Inferior parietal cortex (tissue), 1 donor: Measurements from ENCODE around the gene ARFGEF3.
"Not testable (repeated sequence)": the region's sequence is repeated elsewhere in the genome, so short reads cannot be mapped to it uniquely, and the experiment has no call there.

Source experiments
- DNase-seq: peaks from one replicate; pipeline ENCODE4 v3.0.0-alpha.2; 2016; ENCODE audit errors: extremely low spot score

Gene ARFGEF3

DNA sequence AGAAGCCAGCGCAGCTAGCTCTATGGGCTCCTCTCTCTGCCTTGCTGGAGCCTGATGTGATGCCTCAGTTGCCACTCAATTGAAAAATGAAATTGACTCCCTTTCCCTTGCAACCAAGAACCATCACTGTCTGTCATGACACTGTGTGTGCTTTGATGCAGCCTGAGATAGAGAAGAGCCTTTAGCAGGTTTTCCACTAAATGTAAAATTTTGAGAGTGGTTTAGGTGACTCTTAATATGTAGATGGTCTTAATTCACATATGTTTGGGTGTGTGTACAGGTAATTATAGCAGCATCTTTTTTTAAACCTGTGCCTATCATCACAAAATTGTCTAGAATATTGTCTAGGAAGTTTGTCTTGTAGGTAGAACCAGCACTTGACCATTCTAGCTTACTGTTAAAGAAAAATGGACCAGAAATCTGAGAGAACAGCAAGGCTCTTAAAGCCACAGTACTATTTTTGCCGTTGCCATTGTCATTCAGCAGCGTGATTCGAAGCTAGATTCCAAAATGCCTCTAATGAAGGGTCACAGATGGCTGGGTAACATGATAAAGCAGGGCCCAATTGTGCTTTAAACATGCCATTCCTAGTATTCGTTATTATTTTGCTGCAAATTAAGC is 1.3 kb downstream of the ARFGEF3 start:
- DNase-seq, result no peak

DNA sequence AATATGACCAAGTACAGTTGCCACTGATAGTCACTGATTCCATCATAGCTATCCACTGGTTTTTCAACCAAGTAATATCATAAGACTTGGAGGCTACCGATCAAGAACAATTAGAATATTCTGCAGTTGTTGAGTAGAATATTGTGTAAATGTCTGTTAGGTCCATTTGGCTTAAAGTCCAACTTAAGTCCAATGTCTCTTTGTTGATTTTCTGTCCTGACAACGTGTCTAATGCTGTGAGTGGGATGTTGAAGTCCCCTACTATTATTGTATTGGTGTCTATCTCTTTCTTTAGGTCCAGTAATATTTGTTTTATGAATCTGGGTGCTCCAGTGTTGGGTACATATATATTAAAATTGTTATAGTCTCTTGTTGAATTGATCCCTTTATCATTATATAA is 13.9 kb downstream of the ARFGEF3 start:
- no peak for DNase-seq

DNA sequence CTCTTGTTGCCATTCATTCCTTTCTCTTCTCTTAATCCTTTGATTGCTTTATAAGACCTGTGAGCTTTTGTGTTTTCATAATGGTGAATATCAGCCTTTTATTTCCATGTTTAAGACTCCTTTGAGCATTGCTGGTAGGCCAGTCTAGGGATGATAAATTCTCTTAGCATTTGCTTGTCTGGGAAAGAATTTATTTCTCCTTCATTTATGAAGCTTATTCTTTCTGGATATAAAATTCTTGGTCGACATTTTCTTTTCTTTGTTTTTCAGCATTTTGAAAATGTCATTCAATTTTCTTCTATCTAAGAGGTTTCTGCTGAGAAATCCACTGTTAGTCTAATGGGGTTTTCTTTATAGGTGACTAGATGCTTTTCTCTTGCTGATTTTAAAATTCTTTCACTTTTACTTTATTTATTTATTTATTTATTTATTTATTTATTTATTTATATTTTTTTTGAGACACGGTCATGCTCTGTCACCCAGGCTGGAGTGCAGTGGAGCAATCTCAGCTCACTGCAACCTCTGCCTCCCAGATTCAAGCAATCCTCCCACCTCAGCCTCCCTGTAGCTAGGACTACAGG is 15.0 kb downstream of the ARFGEF3 start:
- no peak for DNase-seq

DNA sequence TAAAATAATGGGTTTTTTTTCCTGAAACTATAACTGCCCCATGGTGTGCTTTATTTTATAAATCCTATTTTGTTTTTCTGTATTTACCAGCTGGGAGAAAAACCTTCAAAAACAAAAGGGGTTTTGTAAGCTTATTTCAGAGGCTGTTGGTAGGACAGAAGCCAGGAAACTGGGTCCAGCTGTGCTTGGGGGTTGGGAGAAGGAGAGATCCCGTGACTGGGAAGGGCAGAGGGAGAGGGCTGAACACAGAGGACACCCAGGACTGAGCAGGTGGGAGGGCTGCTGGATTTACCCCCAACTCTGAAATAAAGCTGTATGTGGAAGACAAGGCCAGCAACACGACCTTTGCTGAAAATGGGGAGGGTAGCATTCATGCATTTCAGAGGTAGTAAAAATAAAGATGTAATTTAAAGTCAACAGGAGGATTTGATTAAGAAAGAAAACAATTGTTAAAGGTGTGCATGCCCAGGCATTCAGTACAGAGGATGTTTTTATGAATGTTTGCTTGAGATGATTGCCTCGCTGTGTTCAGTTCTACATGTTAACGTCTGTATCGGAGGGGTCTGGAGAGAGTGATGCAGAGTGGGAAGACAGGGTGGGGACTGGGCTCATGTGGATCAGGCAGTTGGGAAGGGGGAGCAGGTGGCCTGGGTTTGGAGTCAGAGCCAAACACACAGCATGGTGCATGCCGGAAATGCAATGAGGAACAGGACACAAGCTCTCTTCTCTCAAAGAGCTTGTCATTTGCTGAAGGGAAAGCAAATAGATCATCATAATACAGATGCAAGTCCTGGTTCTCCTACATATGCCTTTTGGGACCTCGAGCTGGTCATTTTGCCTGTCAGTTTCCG is 21.4 kb downstream of the ARFGEF3 start:
- peak; percentile 88 for DNase-seq

DNA sequence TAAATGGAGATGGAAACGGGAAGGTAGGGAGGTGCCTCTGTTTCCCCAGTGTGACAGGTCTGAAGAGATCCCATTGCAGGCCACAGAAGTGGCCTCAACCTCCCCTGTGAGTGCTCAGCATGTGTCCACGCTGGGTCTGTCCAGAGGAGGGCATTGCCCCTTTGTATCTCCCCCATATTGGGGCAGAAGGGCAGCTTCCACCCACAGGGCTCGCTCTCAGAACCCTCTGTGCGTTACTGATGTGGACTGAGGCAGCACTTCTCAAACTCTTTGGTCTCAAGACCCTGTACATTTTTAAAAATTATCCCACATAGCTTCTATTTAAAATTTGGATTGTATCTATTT is 22.0 kb downstream of the ARFGEF3 start:
- DNase-seq, result no peak

DNA sequence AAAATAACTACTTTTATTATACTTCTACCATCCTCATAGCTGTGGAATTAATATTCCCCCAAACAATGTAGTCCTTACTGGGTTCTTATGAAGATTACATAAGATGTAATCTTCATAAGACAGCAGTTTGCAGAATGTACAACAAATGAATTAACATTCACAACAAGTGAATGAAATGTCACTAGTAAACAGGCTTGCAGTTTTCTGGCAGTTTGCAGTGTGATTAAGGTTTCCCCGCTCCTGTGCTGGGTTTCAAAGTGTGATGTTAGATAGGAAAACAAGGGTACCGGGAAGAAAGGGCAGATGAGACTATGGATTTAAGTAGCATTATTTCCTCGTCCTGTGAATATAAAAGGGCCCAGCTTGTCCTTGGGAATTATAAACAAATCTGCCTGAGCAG is 22.5 kb downstream of the ARFGEF3 start:
- no peak for DNase-seq

DNA sequence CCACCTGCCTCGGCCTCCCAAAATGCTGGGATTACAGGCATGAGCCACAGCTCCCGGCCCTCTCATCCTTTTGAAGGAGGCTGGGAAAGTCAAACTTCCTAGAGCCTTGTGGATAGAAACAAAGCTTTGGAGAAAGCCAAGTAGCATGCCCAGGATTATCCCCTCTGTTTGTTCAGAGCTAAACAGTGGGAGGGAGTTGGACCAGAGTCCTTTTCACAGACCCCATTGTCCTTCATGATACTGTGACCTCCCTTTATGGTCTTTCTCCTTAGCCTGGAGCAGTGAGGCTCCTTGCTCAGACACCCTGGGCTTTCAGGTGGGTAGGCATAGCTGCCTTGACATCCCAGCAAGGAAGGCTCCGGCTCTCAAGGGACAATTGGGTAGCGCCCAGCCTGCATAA is 25.4 kb downstream of the ARFGEF3 start:
- no peak for DNase-seq

DNA sequence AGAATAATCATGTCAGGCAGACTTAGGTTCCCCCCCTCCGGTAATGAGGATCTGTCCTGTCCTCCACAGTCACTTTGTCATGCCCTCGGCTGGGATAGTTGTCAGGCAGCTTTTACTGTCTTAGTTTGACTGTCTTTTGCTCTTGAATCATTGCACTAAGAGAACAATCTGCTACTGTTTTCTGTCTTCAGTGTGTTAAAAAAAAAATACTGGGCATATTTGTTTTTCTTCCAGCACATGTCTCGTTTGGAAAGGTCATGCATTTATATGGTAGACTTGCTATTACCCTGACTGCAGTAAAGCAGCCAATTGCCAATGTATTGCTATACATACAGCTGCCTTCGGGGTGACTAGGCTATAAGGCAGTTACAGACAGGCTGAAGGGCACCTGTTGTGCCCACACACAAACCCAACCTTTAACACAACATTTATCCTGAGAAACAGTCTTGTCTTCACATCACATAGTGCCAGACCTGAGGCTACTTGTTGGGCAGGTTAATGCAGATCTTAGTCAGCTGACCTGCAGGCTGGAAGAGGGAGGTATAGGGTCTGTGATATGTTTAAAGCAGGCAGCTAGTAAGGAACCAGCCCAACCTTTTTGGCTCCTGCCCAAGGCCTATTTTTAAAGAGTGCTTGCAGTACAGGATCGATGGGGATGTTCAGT is 26.7 kb downstream of the ARFGEF3 start:
- DNase-seq, result peak; percentile 53

DNA sequence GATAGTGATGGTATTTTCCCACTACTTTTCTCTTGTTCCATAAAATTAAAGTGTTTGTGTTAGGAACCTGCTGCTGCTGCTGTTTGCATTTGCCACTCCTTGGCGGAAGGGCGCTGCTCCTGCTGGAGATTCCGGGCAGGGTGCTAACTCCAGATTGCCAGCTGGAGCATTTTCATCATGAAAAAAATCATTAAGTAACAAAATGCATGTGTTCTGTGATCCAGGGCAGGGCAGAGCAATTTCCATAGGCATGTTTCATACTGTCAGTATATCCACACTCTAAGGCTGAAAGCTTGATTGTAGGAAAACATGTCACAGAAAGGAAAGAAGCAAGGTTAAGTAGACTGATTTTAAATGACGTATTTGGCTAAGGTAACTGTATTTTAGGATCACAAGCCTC is 32.5 kb downstream of the ARFGEF3 start:
- DNase-seq, result no peak

DNA sequence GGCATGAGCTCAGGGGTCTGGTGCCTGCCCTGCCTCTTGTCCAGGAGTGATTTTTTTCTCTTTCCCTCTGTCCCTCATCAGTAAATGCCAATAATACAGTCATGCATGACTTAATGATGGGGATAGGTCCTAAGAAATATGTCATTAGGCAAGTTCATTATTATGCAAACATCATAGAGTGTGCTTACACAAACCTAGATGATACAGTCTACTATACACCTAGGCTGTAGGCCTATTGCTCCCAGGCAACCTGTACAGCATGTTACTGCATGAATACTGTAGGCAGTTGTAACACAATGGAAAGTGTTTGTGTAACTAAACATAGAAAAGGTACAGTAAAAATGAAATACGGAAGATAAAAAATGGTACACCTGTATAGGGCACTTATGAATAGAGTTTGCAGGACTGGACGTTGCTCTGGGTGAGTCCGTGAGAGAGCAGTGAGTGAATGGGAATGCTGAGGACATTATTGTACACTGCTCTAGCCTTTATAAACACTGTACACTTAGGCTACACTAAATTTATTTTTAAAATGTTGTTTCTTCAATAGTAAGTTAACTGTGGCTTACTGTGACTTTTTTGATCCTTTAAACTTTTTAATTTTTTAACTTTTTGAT is 34.5 kb downstream of the ARFGEF3 start:
- no peak for DNase-seq

DNA sequence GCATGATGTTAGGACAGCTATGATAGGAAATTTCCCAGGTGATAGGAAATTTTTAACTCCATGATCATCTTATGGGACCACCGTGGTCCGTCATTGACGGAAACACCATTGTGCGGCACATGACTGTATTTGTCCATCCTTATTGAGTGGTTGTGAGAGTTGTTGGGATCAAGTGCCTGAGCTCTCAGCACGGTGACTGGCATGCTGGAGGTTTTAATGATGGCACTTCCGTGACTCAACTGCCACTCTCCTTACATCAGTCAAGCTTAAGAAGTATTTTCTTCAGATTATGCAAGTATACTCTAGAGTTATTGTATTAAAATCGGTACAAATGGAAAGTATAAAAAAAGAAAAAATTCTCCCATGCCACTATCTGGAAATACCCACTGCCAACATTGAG is 35.8 kb downstream of the ARFGEF3 start:
- no peak for DNase-seq

DNA sequence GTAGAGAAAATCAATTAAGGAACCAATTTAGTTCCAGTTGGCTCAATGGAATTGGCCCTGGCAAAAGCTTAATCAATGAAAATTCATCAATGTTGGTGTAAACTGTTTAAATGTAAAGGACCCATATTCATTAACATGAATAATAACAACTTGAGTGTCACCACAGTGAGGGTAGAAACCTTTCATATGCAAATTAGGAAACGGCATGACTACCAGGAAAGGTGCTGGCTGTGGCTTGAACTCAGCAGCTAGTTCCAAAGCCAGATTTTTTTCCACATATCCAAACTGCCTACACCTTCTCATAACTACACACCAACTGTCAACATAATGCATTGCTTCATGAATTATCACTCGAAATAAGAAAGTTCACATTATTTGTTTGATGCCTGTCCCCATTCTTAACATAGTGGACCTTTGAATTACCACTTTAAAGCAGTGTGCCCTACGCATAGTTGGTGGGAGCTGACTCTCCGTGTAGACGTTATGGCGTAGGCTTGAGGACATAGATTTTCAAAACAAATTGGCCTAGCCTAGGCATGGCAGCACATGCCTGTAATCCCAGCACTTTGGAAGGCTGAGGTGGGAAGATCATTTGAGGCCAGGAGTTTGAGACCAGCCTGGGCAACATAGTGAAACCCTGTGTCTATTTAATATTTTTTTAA is 36.8 kb downstream of the ARFGEF3 start:
- no peak for DNase-seq

DNA sequence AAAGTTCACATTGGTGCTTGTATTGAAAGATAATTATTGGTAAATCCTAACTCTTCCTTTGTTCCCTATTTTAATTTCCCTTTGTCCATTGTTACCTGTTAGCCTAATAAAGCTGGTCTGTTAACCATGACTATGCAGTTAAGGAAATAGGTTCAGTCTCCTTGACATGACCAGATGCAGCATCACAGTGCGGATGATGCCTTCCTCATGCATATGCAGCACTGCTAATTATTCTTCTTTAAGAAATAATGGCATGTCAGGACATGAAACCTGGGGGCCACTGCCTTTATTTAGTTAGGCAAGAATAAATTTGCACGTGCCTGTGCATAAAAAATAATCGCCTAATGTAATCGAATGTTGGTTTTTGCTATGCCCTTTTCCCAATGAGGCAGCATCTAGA is 40.1 kb downstream of the ARFGEF3 start:
- no peak for DNase-seq

DNA sequence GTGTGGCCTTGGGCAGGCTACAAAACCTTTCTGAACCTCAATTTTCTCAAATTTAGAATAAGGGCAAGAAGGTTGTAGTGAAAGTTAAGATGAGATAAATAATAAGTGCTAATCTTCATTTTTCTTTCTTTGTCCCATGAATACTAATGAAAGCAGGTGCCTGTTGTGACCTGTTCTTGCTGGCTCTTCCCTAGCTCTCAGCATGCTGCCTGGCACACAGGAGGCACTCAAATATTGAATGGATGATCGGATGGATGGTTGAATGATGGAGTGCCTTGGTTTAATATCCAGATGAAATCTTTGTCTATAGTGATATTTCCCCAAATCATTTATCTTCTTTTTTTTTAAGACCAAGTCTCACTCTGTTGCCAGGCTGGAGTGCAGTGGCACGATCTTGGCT is 41.6 kb downstream of the ARFGEF3 start:
- DNase-seq, result no peak

DNA sequence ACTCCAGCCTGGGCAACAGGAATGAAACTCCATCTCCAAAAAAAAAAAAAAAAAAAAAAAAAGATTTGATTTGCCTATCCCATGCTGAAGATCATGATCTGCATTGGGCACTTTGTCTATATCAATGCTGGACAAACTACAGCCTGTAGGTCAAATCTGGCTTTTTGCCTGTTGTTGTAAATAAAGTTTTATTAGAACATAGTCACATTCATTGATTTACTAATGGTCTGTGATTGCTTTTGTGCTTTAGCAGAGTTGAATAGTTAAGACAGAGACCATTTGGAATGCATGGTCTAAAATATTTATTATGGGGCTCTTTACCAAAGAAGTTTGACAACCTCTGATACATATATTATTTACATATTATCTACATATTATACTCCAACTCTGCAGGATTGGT is 42.6 kb downstream of the ARFGEF3 start:
- DNase-seq, result no peak

DNA sequence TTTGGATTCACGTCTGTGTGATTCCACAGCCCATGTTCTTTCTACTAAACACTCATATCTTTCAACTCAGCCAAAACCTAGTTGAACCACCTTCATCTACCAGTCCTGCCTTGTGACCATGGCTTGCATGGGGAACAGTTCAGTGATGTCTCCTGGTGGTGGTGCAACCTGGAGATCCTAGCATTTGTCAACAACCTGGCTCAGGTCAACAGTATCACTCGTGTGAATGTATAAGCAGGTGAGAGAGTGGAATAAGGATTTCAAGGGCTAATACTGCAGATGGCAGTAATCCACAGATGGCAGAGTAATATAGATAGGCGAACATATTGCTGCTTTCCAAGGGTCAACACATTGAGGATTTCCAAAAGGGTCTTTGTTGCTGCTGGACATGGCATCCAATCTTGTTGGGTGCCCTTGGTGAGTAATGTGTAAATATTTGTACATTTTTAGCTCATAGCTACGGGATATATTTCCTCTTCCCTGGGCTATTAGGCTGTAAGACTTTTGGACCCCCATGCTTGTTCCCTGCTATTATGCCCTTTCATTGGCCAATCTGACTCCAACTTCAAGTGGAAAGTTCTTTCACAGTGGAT is 43.1 kb downstream of the ARFGEF3 start:
- no peak for DNase-seq

DNA sequence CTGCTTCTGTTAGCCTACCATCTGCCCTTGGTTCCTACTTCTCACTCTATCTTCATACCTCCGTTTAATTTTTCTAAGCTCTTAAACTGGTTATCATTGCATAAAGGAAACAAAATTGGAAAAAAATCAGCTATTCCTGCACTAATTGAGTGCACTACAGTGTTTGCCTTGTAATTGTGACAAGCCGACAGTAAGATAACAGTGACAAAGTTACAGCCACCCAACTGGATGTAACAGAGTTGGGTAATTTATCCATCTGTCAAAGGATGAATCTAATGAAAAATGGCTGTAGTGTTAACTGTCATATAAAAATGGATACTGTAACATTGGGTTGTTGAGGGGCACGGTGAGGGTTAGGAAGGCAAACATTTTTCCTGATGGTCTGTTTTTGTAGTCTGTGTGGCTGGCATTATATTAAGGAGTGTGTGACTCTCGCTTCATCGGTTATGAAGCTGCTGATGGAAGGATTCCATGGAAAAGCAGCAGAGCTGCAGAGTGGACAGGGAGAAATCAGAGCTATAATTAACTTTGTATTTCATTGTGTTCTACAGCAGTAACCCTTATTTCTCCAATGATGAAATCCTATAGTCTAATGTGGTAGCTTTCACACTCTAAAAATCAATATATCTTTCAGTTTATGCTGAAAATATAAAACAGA is 43.8 kb downstream of the ARFGEF3 start:
- DNase-seq, result no peak

DNA sequence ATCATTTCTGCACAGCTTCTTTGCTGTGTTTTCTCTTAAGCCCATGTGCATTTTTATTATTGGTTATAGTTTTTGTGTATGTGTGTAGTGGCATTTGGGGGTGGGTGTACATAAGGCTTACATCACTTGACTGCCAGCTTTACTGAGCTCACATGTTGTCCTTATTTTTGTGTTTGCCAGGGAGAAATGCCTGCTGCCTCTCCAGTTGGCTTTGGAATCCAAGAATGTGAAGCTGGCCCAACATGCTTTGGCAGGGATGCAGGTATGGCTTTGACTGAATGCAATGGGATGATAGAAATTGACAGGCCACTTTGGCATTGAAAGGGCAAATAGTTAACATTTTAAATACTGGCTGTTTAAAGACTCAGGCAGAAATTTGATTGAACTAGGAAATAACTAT is 45.1 kb downstream of the ARFGEF3 start:
- DNase-seq, result no peak

DNA sequence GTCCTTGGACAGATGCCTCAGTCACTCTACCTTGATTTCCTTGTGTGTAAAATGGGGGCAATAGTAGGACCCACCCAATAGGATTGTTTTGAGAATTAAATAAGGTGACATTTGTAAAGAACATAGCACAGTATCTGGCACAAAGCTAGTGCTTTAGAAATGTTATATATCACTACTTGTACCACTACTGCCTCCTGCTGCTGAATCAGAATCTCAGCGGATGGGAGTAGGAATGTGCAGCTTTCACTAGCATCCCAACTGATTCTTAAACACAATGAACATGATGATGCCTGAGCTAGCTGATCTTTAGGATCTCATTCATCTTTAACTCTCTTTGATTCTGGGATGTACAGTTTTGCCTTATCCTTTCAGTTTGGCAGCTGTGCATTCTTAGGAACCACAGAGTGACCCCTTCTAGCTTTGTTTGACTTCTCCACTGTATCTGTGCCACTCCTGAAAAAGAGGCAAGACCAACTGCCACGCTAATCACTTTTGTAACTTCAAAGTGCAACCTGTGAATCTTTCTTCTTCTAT is 49.4 kb downstream of the ARFGEF3 start:
- DNase-seq, result no peak

DNA sequence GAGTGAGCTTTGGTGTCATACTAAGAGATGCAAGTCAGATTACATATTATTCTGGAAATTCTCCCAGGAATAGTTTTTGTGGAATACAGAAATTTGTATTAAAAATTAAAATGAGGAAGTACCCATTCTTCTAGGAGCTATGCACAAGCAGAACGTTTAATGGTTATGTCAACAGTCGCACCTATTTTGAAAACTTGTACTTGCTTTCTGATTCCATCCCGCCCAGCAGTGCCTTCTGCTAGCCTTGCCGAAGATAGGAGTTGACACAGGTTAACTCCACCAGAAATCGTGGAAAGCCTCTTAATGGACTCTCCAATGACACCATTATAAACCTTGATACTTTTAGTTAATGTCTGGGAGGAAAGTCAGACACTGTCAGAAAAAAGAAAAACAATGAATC is 49.9 kb downstream of the ARFGEF3 start:
- no peak for DNase-seq

DNA sequence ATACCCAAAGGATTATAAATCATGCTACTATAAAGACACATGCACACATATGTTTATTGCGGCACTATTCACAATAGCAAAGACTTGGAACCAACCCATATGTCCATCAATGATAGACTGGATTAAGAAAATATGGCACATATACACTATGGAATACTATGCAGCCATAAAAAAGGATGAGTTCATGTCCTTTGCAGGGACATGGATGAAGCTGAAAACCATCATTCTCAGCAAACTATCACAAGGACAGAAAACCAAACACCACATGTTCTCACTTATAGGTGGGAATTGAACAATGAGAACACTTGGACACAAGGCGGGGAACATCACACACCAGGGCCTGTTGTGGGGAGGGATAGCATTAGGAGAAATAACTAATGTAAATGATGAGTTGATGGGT is 50.8 kb downstream of the ARFGEF3 start:
- not testable (repeated sequence) for DNase-seq
